Measurements from ENCODE around the gene PROS1.

Gene PROS1

DNA sequence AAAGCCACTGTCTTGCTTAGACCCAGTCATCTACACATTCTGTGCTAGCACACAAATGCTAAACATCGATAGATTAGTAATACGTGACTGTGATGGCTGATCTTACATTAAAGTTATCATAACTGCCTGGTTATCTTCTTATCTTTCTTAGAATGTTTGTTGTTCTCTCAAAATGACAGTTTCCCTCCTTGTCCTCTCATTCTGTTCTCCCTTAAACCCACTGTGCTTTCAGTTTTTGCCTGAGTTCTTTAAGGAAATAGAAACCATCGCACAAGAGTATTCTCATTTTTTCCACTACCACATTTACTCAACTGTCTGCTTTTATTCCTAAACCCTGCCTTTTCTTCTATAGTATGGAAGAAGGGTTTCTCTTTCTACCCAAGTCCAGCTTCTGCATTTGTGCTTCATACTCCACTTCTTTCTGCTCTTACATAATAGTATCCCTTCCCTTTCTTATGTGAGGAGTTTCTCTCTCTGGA, 37.6 kb upstream of the PROS1 start:
- TF ChIP-seq PRDM1 (tag by site-specific recombination; IDR thresholded peaks at IDR 0.05) (0 out of 2 replicates have a peak, but pooled peaks have one; percentile 6), ZNF16 (tag by site-specific recombination; IDR thresholded peaks at IDR 0.05; ENCODE audit: low read depth) (no peak)
- no peak overlapping the region for H3K27ac ChIP-seq (ENCODE audit: extremely low read depth, low read depth, low read length)
- H3K36me3 ChIP-seq (ENCODE audit: control insufficient read depth in 2 of 2, insufficient read depth in 1 of 2, low read length in 2 of 2), result peaks cover 0 to 10% of the 10 kb centered on the region in 2 experiments; a peak in 1 of 3 replicates
- POLR2A ChIA-PET, result no interaction called here
- CTCF ChIA-PET, result no interaction called here
- H3K9me3 ChIP-seq (ENCODE audit: control insufficient read depth, insufficient read depth, low read depth, low read length), result no peaks in the 10 kb centered on the region
- H3K4me1 ChIP-seq (ENCODE audit: control insufficient read depth, insufficient read depth, low read length), result no peaks in the 10 kb centered on the region
- no peak overlapping the region for H3K4me3 ChIP-seq (ENCODE audit: low read depth, low read length)

DNA sequence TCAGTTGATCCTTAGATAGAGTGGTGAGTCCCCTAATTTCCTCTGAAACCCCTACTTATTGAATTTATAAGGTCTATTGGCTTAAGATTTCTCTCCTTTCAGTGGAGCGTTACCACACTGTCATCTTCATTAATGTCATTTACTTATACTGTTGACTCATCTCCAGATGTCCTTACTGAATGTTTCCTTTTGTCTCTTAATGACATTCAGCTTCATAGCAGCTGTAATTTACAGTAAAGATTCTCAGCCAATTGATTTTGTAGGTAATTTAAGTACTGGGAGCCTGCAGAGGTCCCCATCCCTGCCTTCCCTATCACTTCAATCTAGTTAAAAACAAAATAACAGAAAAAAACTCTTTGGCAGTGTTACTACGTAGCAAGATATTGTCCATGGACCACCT, 35.9 kb upstream of the PROS1 start:
- Histone ChIP-seq H3K27ac (ENCODE audit: extremely low read depth, low read depth, low read length) (no peak overlapping the region), H3K36me3 (ENCODE audit: control insufficient read depth in 2 of 2, insufficient read depth in 1 of 2, low read length in 2 of 2) (peaks cover 0 to 10% of the 10 kb centered on the region in 2 experiments; a peak in 1 of 3 replicates), H3K4me1 (ENCODE audit: control insufficient read depth, insufficient read depth, low read length) (no peaks in the 10 kb centered on the region), H3K9me3 (ENCODE audit: control insufficient read depth, insufficient read depth, low read depth, low read length) (no peaks in the 10 kb centered on the region), H3K4me3 (ENCODE audit: low read depth, low read length) (no peak overlapping the region)
- ChIA-PET POLR2A (no interaction called here), CTCF (interaction anchor here (0.5 to 0.9 kb wide), 2 partner anchors 60 to 244 kb away, joined by 3 read pairs; no protein-coding TSS in a partner anchor)
- TF ChIP-seq ZNF654 (tag by site-specific recombination; IDR thresholded peaks at IDR 0.05; ENCODE audit: low read depth) (no peak), GLIS1 (tag by site-specific recombination; IDR thresholded peaks at IDR 0.05) (no peak), ZNF530 (tag by site-specific recombination; IDR thresholded peaks at IDR 0.05; ENCODE audit: low read depth) (no peak), ZNF791 (tag by site-specific recombination; IDR thresholded peaks at IDR 0.05) (no peak), ZNF140 (tag by site-specific recombination; IDR thresholded peaks at IDR 0.05) (no peak), ZNF426 (tag by site-specific recombination; IDR thresholded peaks at IDR 0.05) (no peak)
- TF ChIP-seq, protein P1, sequence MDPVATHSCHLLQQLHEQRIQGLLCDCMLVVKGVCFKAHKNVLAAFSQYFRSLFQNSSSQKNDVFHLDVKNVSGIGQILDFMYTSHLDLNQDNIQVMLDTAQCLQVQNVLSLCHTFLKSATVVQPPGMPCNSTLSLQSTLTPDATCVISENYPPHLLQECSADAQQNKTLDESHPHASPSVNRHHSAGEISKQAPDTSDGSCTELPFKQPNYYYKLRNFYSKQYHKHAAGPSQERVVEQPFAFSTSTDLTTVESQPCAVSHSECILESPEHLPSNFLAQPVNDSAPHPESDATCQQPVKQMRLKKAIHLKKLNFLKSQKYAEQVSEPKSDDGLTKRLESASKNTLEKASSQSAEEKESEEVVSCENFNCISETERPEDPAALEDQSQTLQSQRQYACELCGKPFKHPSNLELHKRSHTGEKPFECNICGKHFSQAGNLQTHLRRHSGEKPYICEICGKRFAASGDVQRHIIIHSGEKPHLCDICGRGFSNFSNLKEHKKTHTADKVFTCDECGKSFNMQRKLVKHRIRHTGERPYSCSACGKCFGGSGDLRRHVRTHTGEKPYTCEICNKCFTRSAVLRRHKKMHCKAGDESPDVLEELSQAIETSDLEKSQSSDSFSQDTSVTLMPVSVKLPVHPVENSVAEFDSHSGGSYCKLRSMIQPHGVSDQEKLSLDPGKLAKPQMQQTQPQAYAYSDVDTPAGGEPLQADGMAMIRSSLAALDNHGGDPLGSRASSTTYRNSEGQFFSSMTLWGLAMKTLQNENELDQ (tag by site-specific recombination; IDR thresholded peaks at IDR 0.05; ENCODE audit: low read depth), result no peak
- TF ChIP-seq, protein P2, sequence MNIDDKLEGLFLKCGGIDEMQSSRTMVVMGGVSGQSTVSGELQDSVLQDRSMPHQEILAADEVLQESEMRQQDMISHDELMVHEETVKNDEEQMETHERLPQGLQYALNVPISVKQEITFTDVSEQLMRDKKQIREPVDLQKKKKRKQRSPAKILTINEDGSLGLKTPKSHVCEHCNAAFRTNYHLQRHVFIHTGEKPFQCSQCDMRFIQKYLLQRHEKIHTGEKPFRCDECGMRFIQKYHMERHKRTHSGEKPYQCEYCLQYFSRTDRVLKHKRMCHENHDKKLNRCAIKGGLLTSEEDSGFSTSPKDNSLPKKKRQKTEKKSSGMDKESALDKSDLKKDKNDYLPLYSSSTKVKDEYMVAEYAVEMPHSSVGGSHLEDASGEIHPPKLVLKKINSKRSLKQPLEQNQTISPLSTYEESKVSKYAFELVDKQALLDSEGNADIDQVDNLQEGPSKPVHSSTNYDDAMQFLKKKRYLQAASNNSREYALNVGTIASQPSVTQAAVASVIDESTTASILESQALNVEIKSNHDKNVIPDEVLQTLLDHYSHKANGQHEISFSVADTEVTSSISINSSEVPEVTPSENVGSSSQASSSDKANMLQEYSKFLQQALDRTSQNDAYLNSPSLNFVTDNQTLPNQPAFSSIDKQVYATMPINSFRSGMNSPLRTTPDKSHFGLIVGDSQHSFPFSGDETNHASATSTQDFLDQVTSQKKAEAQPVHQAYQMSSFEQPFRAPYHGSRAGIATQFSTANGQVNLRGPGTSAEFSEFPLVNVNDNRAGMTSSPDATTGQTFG (tag by site-specific recombination; IDR thresholded peaks at IDR 0.05; ENCODE audit: borderline replicate concordance), result no peak
- TF ChIP-seq, protein P3, sequence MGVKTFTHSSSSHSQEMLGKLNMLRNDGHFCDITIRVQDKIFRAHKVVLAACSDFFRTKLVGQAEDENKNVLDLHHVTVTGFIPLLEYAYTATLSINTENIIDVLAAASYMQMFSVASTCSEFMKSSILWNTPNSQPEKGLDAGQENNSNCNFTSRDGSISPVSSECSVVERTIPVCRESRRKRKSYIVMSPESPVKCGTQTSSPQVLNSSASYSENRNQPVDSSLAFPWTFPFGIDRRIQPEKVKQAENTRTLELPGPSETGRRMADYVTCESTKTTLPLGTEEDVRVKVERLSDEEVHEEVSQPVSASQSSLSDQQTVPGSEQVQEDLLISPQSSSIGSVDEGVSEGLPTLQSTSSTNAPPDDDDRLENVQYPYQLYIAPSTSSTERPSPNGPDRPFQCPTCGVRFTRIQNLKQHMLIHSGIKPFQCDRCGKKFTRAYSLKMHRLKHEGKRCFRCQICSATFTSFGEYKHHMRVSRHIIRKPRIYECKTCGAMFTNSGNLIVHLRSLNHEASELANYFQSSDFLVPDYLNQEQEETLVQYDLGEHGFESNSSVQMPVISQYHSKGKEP (tag by site-specific recombination; IDR thresholded peaks at IDR 0.05), result no peak
- TF ChIP-seq, protein P4, sequence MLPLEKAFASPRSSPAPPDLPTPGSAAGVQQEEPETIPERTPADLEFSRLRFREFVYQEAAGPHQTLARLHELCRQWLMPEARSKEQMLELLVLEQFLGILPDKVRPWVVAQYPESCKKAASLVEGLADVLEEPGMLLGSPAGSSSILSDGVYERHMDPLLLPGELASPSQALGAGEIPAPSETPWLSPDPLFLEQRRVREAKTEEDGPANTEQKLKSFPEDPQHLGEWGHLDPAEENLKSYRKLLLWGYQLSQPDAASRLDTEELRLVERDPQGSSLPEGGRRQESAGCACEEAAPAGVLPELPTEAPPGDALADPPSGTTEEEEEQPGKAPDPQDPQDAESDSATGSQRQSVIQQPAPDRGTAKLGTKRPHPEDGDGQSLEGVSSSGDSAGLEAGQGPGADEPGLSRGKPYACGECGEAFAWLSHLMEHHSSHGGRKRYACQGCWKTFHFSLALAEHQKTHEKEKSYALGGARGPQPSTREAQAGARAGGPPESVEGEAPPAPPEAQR (tag by site-specific recombination; IDR thresholded peaks at IDR 0.05), result no peak
- TF ChIP-seq, protein P5, sequence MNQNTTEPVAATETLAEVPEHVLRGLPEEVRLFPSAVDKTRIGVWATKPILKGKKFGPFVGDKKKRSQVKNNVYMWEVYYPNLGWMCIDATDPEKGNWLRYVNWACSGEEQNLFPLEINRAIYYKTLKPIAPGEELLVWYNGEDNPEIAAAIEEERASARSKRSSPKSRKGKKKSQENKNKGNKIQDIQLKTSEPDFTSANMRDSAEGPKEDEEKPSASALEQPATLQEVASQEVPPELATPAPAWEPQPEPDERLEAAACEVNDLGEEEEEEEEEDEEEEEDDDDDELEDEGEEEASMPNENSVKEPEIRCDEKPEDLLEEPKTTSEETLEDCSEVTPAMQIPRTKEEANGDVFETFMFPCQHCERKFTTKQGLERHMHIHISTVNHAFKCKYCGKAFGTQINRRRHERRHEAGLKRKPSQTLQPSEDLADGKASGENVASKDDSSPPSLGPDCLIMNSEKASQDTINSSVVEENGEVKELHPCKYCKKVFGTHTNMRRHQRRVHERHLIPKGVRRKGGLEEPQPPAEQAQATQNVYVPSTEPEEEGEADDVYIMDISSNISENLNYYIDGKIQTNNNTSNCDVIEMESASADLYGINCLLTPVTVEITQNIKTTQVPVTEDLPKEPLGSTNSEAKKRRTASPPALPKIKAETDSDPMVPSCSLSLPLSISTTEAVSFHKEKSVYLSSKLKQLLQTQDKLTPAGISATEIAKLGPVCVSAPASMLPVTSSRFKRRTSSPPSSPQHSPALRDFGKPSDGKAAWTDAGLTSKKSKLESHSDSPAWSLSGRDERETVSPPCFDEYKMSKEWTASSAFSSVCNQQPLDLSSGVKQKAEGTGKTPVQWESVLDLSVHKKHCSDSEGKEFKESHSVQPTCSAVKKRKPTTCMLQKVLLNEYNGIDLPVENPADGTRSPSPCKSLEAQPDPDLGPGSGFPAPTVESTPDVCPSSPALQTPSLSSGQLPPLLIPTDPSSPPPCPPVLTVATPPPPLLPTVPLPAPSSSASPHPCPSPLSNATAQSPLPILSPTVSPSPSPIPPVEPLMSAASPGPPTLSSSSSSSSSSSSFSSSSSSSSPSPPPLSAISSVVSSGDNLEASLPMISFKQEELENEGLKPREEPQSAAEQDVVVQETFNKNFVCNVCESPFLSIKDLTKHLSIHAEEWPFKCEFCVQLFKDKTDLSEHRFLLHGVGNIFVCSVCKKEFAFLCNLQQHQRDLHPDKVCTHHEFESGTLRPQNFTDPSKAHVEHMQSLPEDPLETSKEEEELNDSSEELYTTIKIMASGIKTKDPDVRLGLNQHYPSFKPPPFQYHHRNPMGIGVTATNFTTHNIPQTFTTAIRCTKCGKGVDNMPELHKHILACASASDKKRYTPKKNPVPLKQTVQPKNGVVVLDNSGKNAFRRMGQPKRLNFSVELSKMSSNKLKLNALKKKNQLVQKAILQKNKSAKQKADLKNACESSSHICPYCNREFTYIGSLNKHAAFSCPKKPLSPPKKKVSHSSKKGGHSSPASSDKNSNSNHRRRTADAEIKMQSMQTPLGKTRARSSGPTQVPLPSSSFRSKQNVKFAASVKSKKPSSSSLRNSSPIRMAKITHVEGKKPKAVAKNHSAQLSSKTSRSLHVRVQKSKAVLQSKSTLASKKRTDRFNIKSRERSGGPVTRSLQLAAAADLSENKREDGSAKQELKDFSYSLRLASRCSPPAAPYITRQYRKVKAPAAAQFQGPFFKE (tag by site-specific recombination; IDR thresholded peaks at IDR 0.05; ENCODE audit: borderline replicate concordance), result no peak
